ENCODE measurements around the gene EYS.

The EYS gene

DNA sequence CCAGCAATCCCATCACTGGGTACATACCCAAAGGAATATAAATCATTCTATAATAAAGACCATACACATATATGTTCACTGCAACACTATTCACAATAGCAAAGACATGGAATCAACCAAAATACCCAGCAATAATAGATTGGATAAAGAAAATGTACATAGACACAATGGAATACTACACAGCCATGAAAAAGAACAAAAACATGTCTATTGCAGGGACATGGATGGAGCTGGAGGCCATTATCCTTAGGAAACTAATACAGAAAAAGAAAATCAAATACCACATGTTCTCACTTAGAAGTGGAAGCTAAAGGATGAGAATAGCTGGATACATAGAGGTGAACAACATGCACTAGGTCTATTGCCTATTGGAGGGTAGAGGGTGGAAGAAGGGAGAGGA lies 1396.8 kb downstream of the EYS start:
- no peak for DNase-seq (ENCODE audit: low read depth in 2 of 2)

DNA sequence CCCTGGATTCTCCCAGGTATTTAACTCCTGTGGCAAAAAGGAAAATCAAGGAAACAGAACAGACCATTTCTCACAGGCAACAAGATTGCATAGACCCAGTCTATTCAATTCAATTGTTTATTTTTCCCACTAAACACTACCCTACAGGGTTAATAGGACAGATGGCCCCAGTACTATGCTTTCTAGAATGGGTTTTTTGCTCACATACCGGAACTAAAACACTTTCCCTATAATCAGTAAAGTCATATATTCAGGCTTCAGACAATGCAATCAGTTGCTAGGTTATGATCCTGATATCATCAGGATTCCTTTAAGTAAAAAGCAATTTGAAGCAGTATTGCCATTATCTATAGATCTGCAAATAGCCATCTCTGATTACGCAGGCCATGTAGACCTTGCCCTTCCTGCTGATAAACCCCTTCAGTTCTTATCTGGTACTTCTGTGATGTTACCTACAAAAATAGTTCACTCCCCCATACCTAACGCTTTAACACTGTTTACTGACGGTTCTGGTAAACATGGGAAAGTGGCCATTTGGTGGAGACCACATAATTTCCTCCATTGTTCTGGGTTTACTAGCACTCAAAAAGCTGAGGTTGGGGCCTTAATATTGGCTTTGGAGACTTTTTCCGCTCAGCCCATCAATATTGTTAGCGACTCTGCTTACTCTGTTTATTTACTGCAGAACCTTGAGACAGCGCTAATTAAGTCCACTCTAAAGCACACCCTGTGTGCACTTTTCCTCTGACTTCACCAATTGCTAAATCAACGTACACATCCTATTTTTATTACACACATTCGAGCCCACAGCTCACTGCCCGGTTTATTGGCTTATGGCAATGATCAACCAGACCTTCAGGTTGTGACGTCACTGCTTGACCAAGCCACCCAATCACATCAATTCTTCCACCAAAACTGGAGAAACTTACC lies 1405.5 kb downstream of the EYS start:
- no peak for DNase-seq (ENCODE audit: low read depth in 2 of 2)

DNA sequence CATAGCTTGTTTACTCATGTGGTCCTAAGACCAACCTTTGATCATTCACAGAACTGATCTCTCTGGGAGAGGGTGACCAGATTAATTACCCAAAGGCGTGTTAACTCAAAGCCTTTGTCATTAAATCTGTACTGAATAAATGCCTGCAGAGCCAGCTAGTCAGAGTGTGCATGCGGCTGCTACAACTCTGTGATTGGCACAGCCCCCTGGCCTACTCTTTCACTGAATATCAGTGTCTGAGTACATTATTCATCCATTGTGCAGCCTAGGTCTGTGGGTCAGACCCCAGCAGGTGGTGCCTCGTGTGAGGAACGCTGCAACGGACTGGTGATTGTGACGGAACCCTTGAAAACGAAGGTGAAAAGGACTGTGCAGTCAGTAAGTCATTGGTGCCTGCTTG lies 1407.8 kb downstream of the EYS start:
- DNase-seq (ENCODE audit: low read depth in 2 of 2) = no peak

DNA sequence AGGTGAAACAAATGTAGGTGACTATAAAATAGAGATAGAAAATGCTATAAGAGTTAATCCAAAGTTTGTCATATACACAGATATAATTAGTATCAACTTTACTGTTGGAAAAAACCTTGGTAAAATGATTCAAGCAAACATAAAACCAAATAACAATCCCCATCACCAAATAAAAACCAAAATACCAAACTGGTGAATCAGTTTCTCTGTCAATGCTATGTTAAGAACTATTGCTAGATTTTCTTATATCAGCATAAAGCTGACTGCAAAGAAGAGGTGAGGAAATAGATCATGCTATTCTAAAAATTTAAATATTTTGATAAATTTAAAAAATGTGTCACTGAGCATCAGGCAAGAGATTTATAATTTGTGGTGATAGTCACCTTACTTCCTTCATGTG lies 1413.0 kb downstream of the EYS start:
- DNase-seq (ENCODE audit: low read depth in 2 of 2) = no peak

DNA sequence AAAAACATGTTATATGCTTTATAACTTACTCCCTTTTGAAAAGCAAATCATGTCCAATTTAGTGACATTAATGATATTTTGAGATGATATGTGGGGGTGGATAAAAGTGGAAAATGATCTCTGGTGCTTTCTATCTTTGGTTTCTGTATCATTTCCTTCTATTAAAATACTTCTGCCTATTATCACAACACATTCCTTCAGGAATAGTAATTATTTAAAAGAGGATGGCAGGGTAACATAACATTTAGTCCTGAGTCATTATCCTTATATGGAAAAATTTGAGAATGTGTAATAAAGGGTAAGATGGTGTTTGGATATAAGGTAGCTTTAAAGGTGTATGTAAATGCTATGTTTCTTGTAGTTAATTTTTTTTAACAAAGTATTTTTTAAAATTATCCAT lies 1413.7 kb downstream of the EYS start:
- no peak for DNase-seq (ENCODE audit: low read depth in 2 of 2)

DNA sequence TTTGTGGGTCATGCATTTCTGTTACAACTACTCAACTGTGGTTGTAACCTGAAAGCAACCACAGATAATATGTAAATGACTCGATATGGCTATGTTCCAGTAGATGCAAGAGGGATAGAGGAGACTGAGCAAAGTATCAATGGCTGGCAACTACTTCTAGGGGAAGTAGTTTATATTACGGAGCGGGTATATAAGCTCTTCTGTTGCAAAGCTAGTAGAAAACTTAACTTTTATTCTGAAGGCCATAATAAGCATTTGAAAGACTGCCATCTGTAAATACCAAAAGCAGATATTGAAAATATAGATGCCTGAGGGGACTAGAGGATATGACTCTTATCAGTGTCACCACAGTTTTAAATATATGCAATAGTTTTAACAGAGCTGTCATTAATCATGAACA lies 1416.2 kb downstream of the EYS start:
- no peak for DNase-seq (ENCODE audit: low read depth in 2 of 2)

DNA sequence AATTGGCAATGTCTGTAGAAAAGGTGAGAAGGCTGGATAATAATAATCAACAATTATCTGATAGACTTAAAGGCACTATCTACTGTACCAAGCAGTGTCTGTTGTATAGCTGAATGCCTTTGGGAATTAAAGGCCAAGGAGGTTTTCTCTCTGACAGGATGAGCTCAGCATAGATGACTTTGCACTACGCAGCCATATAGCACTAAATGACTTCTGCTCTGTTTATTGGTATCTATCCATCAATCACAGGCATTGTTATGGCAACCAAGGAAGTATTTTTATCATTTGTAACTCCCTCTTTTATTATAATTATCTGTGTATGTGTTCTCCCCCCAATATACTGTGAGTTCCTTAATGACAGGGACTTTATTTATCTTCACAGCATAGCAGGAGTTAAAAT lies 1417.1 kb downstream of the EYS start:
- no peak for DNase-seq (ENCODE audit: low read depth in 2 of 2)

DNA sequence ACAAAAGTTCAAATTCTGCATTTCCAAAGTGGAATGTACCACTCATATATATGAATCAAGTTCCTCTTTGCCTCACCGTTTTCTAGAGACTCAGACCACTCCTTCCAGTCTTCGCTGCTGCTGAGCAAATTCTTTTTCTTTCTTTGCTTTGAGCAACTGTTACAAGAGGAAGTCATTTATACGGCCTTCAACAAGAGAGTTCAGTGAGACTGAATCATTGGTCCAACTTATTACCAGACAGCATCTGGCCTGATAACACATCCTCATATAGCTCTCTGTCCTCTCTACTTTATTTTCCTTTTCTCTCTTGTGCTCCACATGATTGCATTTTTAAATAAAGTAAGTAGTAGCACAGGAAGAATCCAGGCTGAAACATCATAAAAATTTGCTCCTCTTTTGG lies 1418.7 kb downstream of the EYS start:
- DNase-seq (ENCODE audit: low read depth in 2 of 2) = no peak

DNA sequence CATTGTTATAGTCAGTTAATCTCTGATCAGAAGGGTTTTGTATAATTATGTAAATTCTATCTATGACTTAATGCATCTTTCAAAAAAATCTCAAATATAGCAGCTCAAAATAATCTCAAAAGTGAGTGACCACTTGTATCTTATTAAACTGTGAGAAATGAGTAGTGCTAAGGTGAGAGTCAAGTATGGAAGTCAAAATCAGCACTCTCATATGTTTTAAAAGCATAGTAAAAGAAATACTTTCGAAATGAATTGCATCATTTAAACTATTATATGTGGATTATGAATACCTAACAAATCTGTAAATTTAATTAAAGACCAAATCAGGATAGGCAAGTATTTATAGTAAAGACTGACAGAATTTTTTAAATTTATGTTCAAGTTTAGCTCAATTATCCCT lies 1425.9 kb downstream of the EYS start:
- no peak for DNase-seq (ENCODE audit: low read depth in 2 of 2)

DNA sequence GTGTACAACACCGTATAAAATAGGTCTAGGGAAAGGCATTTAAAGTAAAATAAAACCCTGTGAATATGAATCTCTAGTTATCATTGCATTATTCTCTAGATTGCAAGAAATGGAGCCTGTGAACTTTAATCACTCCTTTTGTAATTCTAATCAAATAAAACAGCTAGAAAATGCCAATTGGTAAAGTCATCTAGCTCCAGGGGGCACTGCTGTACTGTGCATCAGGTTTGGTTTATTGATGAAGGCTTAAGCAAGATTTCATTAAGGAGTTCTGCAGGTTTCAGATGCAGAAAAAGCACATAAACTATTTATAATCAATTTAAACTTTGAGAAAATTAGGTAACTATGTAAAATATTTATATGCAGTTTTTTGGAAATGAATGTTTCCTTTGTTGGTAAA lies 1426.5 kb downstream of the EYS start:
- no peak for DNase-seq (ENCODE audit: low read depth in 2 of 2)

DNA sequence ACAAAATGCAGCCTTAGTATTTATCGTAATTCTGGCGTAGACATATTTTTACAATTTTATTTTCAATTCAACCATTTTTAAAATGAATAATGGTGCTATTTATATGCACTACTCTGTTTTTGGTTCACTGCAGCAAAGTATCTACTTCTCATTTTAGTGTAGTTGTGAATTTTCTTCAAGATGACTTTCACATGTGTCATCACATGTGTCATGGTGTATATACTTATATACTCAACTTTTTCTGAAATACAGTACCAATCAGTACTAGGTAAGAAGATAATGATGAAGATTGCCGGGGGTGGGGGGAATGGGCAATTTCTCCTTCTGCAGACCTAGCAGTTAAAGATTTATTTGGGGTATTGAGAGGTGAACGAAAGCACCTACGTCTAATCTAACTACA lies 1436.9 kb downstream of the EYS start:
- no peak for DNase-seq (ENCODE audit: low read depth in 2 of 2)

DNA sequence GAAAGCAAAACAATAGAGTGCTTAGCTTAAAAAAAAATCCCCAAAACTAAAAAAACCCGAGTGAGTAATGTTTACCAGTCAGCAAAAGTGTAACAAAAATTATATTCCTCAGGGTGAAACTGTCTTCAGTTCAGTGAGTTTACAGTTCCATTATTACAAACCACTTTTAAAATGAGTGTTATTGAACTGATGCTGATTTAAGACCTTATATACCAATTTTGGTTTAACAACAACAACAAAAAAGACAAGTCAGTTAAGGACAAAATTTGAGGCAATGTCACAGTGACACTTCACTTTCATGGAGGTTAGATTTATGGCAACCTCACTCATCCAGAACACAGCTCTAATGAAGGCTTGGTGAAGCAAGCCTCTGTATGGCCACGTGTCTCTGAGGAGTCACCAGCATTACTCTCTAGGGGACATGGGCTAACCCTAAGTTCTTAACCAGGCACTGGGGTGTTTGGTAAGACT lies 1440.6 kb downstream of the EYS start:
- no peak for DNase-seq (ENCODE audit: low read depth in 2 of 2)

DNA sequence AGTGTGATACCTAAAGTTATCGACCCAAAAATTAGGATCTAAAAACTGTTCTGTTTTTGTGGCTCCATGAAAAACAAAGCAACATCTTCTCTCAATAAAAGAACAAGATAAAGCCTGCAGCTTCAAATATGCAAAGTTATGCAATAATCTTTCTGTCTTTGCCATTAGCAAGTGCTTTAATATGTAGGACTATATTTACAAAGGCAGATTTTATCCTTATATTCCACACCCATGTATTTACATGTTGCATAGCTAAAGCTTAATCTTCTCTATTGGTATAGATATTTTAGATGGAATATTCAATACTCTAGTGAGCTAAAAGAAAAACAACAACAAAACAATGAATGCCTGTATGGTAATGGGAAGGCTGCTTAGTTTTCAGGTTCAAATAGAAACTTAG lies 1443.2 kb downstream of the EYS start:
- no peak for DNase-seq (ENCODE audit: low read depth in 2 of 2)

DNA sequence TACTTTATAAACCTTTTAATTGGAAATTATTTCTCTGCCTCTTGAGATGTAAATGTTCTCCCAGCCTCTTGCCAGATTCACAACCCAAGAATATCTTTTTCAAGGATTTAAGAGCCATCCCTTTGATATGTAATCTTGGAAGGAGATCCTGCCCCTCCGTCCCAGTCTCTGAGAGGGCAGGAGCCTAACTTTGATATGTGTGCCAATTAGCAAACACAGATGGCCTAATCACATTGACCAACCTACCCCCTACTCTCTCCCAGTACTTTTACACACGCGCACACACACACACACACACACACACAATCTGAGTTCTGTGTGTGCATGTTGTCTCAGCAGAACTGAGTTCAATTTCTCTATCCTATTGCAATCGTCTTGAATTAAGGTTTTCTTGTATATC lies 1447.7 kb downstream of the EYS start:
- no peak for DNase-seq (ENCODE audit: low read depth in 2 of 2)

DNA sequence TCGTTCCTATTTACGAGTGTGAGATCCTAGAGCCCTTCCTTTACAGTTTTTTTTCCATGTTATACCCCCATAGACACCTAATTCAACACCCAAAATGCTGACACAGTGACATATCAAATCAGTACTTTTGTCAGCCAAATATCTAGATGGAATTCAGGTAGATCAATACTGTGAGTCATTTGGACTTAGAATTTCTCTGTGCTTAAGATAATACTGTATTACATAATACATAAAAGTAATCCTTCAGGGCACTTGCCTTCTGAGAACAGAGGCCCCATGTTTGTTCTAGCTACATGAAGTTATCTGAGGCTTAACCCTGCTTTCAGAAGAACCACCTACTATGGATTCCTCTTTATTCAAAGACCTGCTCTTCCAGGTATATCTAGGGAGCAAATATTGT lies 1448.3 kb downstream of the EYS start:
- DNase-seq (ENCODE audit: low read depth in 2 of 2) = no peak

DNA sequence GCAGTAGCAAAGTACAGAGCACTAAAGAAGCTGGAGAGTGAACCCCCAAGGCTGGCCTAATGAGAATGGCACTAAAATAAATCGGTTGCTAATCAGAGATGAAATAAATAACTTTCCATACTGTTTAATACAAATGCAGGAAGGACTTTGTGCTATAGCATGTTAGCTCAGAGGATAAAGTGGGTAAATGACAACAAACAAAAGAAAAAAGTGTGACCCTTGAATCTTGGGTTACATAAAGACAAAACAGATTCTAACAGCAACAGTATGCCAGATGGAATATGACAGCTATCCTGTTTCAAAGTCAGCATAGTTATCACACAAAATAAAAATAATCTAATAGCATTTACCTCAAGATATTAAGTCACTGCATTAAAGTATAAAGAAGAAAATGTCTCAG lies 1448.7 kb downstream of the EYS start:
- DNase-seq (ENCODE audit: low read depth in 2 of 2) = no peak

DNA sequence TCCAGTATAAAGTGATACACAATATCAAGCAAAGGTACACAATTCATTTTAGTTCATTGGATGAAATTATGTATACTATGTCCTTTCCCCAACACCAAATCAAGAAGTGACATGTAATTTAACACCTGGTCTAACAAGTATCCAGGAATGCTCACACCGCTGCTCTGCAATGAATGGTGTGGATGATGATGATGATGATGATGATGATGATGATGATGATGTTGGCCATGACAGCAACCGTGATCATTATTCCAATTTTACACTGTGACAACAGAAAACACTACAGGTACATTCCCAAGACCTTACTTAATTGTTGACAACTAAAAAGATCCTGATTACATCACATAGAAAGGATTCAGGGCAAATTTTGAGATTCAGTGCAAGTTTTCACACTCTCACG lies 1449.4 kb downstream of the EYS start:
- DNase-seq (ENCODE audit: low read depth in 2 of 2) = no peak

DNA sequence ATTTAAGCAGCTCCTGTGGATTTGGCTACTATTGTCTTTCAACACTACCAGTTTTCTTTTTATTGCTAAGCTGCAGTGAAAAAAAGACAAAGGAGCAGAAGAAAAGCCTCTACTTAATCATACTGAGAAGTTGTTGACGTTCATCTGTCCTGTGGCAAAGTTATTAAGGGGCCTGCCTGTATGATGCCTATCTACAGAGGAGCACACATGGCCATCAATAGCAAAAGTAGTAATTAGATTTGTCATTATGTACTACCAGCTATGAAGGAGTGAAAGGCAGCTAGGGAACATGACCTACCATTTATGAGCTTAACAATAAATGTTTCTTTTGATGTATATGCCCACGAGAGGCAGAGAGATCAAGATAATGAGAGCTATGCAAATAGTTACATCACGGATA lies 1450.5 kb downstream of the EYS start:
- no peak for DNase-seq (ENCODE audit: low read depth in 2 of 2)

DNA sequence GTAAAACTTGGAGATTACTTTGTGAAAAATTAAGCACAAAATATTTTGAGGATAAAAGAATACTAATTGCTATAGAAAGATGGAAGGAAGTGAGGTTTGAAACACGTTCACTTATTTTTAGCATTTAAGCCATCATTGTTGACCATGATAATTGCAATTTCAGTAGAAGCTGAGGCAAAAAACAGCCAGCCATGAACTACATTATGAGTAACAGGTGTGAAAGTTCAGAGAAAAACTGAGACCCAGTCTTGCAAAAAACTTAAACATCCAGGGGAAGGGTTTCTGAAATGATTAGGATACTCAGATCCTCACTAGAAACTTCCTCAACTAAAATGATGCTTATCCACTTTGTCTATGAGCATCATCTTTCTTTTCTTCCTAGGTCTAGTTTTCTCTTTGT lies 1452.0 kb downstream of the EYS start:
- DNase-seq (ENCODE audit: low read depth in 2 of 2) = no peak

DNA sequence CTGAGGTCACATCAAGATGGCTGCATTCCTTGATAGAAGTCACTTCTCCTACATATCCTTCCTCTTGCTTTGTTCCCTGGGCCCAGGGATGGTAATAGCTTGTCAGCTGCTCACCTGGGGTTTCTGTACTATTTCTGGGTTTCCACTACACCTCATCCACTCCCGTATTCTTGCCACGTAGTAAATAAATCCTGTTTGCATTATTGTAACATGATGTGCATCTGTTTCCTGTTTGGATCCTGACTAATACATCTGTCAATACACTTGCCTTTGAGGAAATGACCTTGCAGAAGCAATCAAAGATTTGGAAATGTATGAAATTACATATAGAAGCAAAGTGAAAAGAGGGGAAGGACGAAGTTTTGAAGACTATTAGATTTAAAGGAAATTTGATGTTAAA lies 1452.5 kb downstream of the EYS start:
- no peak for DNase-seq (ENCODE audit: low read depth in 2 of 2)

DNA sequence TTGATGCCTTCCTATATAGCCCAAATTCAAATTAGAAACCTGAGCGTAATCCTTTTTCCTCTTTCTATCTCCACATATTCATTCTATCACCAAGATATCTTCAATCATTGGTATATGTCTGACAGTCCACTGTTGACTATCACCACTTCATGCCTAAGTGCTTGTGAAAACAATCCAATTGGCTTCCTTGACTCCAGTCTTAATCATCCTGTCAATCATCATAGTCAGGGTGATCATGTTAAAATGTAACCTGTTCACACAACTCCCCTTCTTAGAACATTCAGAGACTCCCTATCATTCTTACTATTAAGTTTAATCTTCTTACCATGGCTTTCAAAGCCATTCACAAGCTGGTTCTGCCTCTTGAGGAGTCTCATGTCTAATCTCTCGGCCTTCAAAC lies 1454.8 kb downstream of the EYS start:
- no peak for DNase-seq (ENCODE audit: low read depth in 2 of 2)

DNA sequence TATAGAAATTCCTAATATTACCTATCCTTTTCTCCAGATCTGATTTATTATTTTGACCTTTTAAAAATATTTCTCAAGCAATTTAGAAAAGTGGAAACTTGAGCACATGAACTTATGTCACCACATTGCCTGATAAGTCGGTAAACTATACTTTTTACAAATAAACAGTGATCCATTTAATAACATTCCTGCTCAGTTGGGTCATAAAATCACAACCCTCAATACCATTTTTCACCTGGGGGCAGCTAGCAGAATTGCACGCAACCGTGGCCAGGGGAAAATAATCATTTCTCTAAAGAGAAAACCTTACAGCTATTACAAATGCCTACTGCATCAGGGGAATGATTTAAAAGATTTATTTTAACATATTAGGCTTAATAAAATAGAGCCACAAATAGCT lies 1456.9 kb downstream of the EYS start:
- DNase-seq (ENCODE audit: low read depth in 2 of 2) = no peak

DNA sequence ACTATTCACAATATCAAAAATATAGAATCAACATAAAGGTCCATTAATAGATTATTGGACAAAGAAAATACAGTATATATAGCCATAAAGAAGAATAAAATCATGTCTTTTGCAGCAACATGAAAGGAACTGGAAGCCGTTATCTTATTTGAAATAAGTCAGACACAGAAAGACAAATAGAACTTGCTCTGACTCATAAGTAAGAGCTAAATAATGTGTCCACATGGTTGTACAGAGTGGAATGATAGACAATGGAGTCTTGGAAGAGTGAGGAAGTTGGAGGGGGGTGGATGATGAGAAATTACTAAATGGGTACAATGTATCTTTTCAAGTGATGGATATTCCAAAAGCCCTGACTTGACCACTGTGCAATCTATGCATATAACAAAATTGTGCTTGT lies 1457.9 kb downstream of the EYS start:
- no peak for DNase-seq (ENCODE audit: low read depth in 2 of 2)

DNA sequence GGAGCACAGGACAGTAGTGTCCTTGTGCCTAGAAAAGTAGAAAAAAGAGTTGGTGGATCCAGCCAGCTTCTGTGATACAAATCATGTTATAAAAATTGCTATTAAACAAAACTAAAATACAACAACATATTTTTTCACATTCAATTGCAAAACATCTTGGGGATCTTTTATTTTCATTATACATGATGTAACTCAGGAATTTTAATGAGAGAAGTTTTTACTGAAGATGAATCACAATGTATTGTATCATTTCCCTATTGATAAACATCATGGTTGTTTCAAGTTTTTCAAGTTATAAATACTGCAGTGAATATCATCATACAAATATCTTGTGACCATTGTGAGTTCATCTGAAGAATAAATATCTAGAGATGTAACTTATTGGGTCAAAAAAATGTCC lies 1463.4 kb downstream of the EYS start:
- no peak for DNase-seq (ENCODE audit: low read depth in 2 of 2)

Measured in stimulated activated CD8-positive, alpha-beta memory T cell treated with anti-CD3 and anti-CD28 coated beads, Interleukin-2, amount 100 ng/mL, for 48 hours (primary cell).